ENCODE data around the gene USP19. TPM values are rescaled to one million over a fixed set of nuclear protein-coding genes. Genes with fewer than 3 reads are reported as not detected.

USP19 gene
- total and polyA plus RNA-seq, 4 donors, result 8.1 to 39.6 (median 27.4) TPM

GRCh38 chr3:49123687-49124086 lies 3.1 kb upstream of the USP19 start:
- Histone ChIP-seq H3K27ac (ENCODE audit: low read depth in 1 of 2, low read length in 2 of 2) (no peak overlapping the region), H3K27me3 (ENCODE audit: control insufficient read depth in 4 of 4, insufficient read depth in 4 of 4, low read length in 3 of 4) (no peaks in the 10 kb centered on the region), H3K9ac (ENCODE audit: low read depth in 1 of 2, low read length in 2 of 2) (no peak overlapping the region), H3K36me3 (ENCODE audit: control insufficient read depth in 4 of 4, insufficient read depth in 3 of 4, low read depth in 1 of 4, low read length in 3 of 4) (peaks cover 0 to 45% (median 22%) of the 10 kb centered on the region in 4 donors), H3K4me3 (ENCODE audit: low read depth in 1 of 3, low read length in 3 of 3) (no peak overlapping the region), H3K4me1 (ENCODE audit: control insufficient read depth in 4 of 4, insufficient read depth in 4 of 4, low read length in 3 of 4) (peaks cover 4 to 16% (median 13%) of the 10 kb centered on the region in 4 donors), H3K9me3 (ENCODE audit: control insufficient read depth in 4 of 4, low read length in 3 of 4) (no peaks in the 10 kb centered on the region)
- TF ChIP-seq HNF4A (conservative IDR thresholded peaks at IDR 0.05) (no peak), NR2F2 (IDR thresholded peaks at IDR 0.05) (no peak), GABPA (IDR thresholded peaks at IDR 0.05 in 1 of 2, conservative IDR thresholded peaks at IDR 0.05 in 1 of 2) (no peak), MAX (IDR thresholded peaks at IDR 0.05) (no peak), ZBTB33 (IDR thresholded peaks at IDR 0.05) (no peak), RAD21 (IDR thresholded peaks at IDR 0.05) (no peak), FOXA1 (IDR thresholded peaks at IDR 0.05) (no peak), JUND (IDR thresholded peaks at IDR 0.05) (no peak), EGR1 (IDR thresholded peaks at IDR 0.05; ENCODE audit: low read depth in 2 of 2) (no peak), YY1 (IDR thresholded peaks at IDR 0.05) (no peak), CTCF (IDR thresholded peaks at IDR 0.05; ENCODE audit: low read depth, low read length, missing input control) (no peak), RXRA (IDR thresholded peaks at IDR 0.05) (no peak), FOXA2 (IDR thresholded peaks at IDR 0.05) (no peak), ATF3 (IDR thresholded peaks at IDR 0.05) (no peak), REST (IDR thresholded peaks at IDR 0.05) (no peak)
- no peak for DNase-seq (ENCODE audit: low spot score)
- 96% methylated on average over 17 of the region's 17 CpGs for WGBS
